Measurements from ENCODE around the gene CYLD.

CYLD gene

DNA sequence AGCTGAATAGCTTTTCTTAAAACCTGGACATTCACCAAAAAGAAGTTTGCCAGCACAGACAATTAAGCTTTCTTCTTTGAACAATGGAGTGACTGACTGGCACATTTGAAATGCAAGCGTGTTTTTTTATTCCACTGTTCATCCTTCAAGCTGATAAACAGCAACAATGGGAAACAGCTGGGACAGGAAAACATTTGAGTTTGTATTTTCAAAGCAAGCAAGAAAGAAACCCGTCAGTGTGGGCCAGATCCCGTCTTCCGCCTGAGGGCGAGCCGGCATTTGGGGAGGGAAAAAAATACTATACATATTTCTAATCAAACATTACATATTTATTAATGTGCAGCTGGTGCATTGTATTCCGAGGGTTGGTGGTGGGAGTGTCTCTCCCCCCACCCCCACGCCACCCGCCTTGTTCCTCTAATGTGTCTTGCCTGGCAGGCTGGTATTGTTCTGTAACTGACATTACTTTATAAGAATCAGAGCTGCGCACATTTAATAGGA is 94.3 kb downstream of the CYLD start:
- no peak for DNase-seq
- CTCF ChIA-PET = no interaction called here
- Mint-ChIP-seq H3K27me3 (peaks cover 24% of the 10 kb centered on the region), H3K36me3 (no peaks in the 10 kb centered on the region), H3K27ac (no peak overlapping the region), H3K9me3 (no peaks in the 10 kb centered on the region), H3K4me3 (no peak overlapping the region), H3K4me1 (peaks cover 6% of the 10 kb centered on the region)

DNA sequence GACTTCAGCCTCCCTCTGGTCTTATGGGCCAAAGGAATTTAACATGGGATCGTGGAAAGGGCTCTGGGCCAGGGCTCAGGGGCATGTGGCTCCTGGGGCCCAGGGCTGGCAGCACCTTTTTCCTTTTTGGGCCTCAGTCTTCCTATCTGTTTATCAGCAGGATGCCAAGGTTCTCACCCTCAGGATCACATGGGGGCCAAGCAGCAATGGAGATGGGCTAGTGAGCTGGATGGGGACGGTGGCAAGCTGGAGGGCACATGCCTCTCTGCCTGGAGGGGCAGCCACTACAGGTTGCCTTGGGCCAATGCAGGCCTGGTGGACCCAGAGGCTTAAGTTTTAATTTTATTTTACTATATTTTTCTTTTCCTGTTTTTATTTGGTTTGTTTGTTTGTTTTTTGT is 95.4 kb downstream of the CYLD start:
- CTCF ChIA-PET = no interaction called here
- Mint-ChIP-seq H3K4me3 (no peak overlapping the region), H3K4me1 (peaks cover 8% of the 10 kb centered on the region), H3K9me3 (no peaks in the 10 kb centered on the region), H3K36me3 (no peaks in the 10 kb centered on the region), H3K27me3 (peaks cover 33% of the 10 kb centered on the region), H3K27ac (no peak overlapping the region)
- DNase-seq = no peak

- H3K4me1 Mint-ChIP-seq = peaks cover 8% of the 10 kb centered on the region
- H3K36me3 Mint-ChIP-seq = no peaks in the 10 kb centered on the region
- H3K9me3 Mint-ChIP-seq = no peaks in the 10 kb centered on the region
- CTCF ChIA-PET = no interaction called here
- H3K27me3 Mint-ChIP-seq = peaks cover 38% of the 10 kb centered on the region
- H3K27ac Mint-ChIP-seq = no peak overlapping the region
- no peak for DNase-seq
- no peak overlapping the region for H3K4me3 Mint-ChIP-seq
These were observed 96.3 kb downstream of the CYLD start for GRCh38 chr16:50838165-50838564.

DNA sequence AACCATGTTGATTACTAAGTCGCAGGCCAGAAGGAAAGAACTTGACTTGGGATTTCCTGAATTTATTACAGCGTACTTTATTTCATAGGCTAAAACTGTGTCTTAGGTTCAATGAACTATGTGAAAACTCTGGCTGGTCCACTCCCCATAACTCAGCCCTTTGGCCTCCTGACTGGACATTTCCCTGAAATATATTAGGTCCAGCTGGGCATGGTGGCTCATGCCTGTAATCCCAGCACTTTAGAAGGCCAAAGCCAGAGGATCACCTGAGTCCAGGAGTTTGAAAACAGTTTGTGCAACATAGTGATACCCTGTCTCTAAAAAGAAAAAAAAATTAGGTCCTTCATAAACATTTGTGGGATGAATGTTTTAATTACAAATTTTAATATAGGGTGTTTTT is 97.0 kb downstream of the CYLD start:
- Mint-ChIP-seq H3K27ac (no peak overlapping the region), H3K9me3 (no peaks in the 10 kb centered on the region), H3K27me3 (peaks cover 38% of the 10 kb centered on the region), H3K4me3 (no peak overlapping the region), H3K4me1 (peaks cover 8% of the 10 kb centered on the region), H3K36me3 (no peaks in the 10 kb centered on the region)
- CTCF ChIA-PET = no interaction called here
- DNase-seq = no peak

DNA sequence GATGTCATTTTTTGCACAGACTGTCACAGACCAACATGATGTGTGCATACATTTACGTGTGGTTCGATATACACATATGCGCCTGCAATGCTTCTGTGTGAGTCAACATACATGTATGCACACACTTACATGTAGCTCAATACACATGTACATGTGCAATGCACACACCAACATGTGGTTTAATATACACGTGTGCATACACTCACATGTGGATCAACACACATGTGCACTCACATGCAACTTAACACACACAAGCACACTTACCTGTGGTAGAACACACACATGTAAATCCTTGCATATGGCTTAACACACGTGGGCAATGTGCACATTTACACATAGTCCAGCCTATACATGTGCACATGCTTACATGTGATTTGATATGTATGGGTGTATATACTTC is 97.5 kb downstream of the CYLD start:
- Mint-ChIP-seq H3K27ac (no peak overlapping the region), H3K27me3 (peaks cover 34% of the 10 kb centered on the region), H3K4me1 (peaks cover 8% of the 10 kb centered on the region), H3K9me3 (no peaks in the 10 kb centered on the region), H3K4me3 (no peak overlapping the region), H3K36me3 (no peaks in the 10 kb centered on the region)
- CTCF ChIA-PET = no interaction called here
- no peak for DNase-seq

DNA sequence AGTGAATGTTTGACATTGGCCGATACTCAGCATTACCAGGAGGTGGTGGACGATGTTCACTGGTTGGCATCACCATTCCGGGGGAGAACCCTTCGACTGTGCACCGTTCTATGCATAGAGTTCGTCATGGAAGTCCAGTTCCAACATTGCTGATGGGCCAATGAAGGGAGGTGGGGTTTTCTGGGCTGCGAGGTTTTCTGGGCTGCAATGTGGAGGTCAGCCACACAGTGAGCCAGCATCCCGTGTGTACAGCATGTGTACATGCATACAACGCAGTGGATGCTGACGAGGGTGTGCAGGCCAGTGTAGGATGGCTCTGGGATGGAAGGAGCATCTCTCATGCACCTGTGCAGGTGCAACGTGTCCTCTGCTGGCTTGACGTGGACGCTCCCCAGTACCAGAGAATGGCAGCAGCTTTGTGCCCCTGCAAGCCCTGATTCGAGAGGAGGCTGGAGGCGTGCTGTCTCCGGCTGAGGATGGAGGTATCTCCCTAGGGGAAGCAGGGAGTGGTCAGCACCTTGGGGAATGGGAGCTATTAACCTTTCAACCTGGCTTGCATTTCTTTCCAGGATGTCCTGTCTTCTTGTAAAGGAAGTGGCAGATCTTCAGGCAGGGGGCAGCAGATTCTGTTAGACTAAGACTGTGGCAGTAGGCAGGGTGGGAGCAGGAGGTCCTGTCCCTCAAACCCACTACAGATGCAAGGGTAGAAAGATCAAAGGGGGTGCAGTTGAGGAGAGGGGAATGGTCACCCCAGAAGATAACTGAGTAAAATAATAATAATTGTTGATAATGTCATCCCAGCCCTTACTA is 98.2 kb downstream of the CYLD start:
- no peak overlapping the region for H3K27ac Mint-ChIP-seq
- no peaks in the 10 kb centered on the region for H3K9me3 Mint-ChIP-seq
- no peak overlapping the region for H3K4me3 Mint-ChIP-seq
- no peak for DNase-seq
- H3K36me3 Mint-ChIP-seq = no peaks in the 10 kb centered on the region
- CTCF ChIA-PET = no interaction called here
- peaks cover 8% of the 10 kb centered on the region for H3K4me1 Mint-ChIP-seq
- H3K27me3 Mint-ChIP-seq = peaks cover 40% of the 10 kb centered on the region

DNA sequence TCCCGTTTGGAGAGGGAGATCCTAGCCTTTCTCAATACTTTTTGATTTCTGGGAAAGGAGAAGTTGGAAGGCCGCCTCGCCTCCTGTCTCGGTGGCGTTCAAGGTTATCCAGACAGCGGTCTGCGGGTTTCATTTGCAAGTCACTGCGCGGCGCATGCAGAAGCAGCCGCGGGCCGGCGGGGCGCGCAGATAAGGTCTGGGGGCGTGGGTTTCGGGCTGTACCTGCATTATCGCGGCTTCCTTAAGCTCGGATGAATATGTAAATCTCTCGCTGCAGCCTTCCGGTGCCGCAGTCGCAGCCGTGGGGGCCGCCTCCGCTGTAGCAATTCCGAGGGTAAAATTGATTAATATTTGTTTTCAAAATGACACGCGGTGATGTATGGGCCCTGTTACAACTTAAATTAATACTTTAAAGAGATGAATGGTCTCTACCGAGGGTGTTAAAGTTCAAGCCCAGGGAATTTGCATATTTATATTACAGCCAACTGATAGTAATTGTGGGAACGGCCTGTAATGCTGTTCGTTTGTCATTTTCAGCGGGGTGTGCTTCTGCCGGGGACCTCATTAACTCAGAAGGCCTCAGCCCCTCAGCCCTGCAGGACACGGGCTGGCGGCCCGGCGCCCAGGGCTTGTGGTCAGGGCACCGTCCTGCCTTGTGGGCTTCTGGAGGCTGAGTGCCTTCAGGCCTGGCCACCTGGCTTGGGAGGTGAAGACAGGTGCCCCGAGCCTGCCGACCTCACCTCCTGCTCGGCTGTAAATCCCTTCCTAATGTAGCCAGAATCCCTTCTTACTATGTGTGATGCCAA is 99.4 kb downstream of the CYLD start:
- CTCF ChIA-PET = no interaction called here
- Mint-ChIP-seq H3K9me3 (no peaks in the 10 kb centered on the region), H3K4me3 (peak overlapping the region; percentile 49), H3K27me3 (peaks cover 44% of the 10 kb centered on the region), H3K36me3 (no peaks in the 10 kb centered on the region), H3K27ac (no peak overlapping the region), H3K4me1 (peaks cover 8% of the 10 kb centered on the region)
- peak; percentile 48 for DNase-seq

DNA sequence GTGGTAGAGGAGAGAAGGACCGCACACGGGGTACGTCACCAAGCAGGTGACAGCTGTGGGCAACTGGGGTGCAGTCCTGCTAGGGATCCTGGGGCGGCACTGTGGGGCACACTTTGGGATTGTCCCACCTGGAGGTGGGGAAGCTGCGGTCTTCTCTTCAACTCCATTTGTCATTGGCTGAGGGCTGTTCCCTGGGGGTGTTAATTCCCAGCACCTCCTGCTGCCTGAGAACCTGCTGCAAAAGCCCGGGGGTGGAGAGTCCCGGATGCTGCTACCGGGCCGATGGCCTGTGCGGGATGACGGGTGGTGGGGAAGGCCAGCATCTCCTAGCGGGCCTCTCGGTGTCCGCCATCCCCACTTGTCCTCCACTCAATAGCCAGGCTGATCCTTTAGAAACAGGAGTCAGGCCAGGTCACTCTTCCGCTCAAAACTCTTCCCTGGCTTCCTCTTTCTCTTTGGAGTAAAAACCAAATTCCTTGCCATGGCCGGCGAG is 100.2 kb downstream of the CYLD start:
- no peaks in the 10 kb centered on the region for H3K9me3 Mint-ChIP-seq
- peaks cover 8% of the 10 kb centered on the region for H3K4me1 Mint-ChIP-seq
- peaks cover 48% of the 10 kb centered on the region for H3K27me3 Mint-ChIP-seq
- DNase-seq = no peak
- CTCF ChIA-PET = no interaction called here
- H3K27ac Mint-ChIP-seq = no peak overlapping the region
- H3K4me3 Mint-ChIP-seq = no peak overlapping the region
- H3K36me3 Mint-ChIP-seq = no peaks in the 10 kb centered on the region

DNA sequence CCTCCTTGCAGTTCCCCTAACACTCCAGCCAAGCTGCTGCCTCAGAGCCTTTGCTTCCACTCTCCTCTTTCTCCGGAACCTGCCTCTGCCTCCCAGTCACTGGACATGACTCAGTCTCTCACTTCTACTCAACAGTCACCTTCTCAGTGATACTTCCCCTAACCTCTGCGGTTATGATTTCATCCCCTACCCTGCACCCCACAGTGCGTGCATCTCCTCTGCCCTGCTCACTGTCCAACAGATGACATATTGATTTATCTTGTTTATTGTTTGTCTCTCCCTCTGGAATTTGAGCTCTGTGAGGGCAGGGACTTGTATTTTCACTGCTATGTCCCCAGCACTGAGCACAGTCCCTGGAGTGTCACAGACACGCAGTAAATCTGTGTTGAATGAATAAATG is 100.7 kb downstream of the CYLD start:
- Mint-ChIP-seq H3K27ac (no peak overlapping the region), H3K9me3 (no peaks in the 10 kb centered on the region), H3K4me3 (no peak overlapping the region), H3K36me3 (no peaks in the 10 kb centered on the region), H3K4me1 (peaks cover 8% of the 10 kb centered on the region), H3K27me3 (peaks cover 50% of the 10 kb centered on the region)
- no peak for DNase-seq
- CTCF ChIA-PET = no interaction called here

DNA sequence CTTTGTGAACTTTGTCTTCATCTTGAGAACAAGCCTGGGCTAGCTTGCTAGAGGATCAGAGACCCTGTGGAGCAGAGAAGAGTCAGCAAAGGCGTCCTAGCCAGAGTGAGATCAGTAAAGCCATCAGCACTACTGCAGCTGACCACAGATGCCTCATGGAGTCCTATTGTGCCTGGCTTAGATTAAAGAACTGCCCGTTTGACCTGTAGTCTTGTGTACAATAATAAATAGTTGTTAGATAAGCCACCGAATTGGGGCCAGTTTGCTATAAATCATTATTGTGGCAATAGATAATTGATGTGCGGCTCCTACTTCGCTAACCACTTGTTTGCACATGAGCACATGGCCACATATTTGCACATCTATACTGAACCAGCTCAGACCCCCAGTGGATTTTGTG is 103.0 kb downstream of the CYLD start:
- H3K27ac Mint-ChIP-seq = no peak overlapping the region
- H3K4me3 Mint-ChIP-seq = no peak overlapping the region
- CTCF ChIA-PET = no interaction called here
- H3K4me1 Mint-ChIP-seq = peaks cover 8% of the 10 kb centered on the region
- H3K36me3 Mint-ChIP-seq = no peaks in the 10 kb centered on the region
- H3K27me3 Mint-ChIP-seq = peaks cover 52% of the 10 kb centered on the region
- no peaks in the 10 kb centered on the region for H3K9me3 Mint-ChIP-seq
- DNase-seq = no peak

DNA sequence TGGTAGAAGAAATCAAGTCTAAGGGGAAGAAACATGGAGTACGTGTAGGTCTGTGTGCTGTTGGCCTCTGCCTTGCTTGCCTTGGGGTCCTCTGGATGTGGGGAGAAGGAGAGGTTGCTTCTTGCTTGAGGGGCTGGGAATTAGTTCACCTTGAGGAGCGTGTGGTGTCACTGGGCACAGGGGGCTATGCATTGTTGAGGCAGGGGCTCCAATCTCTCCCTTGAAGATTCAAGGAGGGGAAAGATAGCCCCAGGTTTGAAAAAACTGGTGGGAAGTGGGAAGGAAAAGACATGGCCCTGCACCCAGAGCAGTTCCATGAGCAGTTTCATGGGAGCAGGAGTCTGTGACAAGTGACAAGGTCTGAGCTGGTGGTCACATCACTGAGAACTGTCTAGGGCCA is 103.4 kb downstream of the CYLD start:
- DNase-seq = no peak
- Mint-ChIP-seq H3K4me3 (no peak overlapping the region), H3K4me1 (peaks cover 8% of the 10 kb centered on the region), H3K36me3 (no peaks in the 10 kb centered on the region), H3K27me3 (peaks cover 48% of the 10 kb centered on the region), H3K27ac (no peak overlapping the region), H3K9me3 (no peaks in the 10 kb centered on the region)
- CTCF ChIA-PET = no interaction called here

- no peak for DNase-seq
- Mint-ChIP-seq H3K27ac (no peak overlapping the region), H3K9me3 (no peaks in the 10 kb centered on the region), H3K4me3 (no peak overlapping the region), H3K27me3 (peaks cover 38% of the 10 kb centered on the region), H3K36me3 (no peaks in the 10 kb centered on the region), H3K4me1 (no peaks in the 10 kb centered on the region)
- CTCF ChIA-PET = no interaction called here
These were observed 104.6 kb downstream of the CYLD start for GRCh38 chr16:50846511-50846910.

DNA sequence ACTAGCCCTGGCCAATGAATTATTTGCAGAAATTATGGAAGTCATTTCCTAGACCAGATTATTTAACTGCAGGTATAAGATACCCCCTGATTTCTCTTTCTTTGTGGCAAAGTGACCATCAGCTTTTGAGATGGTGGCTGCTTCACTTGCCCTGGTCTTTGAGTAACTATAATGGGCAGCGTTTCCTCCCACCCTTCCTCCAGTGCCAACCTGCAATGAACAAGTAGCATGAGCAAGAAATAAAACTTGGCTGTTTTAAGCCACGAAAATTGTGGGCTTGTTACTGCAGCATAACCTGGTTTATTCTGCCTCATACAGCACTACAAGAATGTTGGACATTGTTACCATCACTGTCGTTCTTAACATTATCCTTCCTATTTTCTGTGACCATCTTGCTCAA is 105.3 kb downstream of the CYLD start:
- Mint-ChIP-seq H3K27ac (no peak overlapping the region), H3K27me3 (peaks cover 33% of the 10 kb centered on the region), H3K36me3 (no peaks in the 10 kb centered on the region), H3K4me3 (no peak overlapping the region), H3K4me1 (no peaks in the 10 kb centered on the region), H3K9me3 (no peaks in the 10 kb centered on the region)
- CTCF ChIA-PET = no interaction called here
- no peak for DNase-seq

DNA sequence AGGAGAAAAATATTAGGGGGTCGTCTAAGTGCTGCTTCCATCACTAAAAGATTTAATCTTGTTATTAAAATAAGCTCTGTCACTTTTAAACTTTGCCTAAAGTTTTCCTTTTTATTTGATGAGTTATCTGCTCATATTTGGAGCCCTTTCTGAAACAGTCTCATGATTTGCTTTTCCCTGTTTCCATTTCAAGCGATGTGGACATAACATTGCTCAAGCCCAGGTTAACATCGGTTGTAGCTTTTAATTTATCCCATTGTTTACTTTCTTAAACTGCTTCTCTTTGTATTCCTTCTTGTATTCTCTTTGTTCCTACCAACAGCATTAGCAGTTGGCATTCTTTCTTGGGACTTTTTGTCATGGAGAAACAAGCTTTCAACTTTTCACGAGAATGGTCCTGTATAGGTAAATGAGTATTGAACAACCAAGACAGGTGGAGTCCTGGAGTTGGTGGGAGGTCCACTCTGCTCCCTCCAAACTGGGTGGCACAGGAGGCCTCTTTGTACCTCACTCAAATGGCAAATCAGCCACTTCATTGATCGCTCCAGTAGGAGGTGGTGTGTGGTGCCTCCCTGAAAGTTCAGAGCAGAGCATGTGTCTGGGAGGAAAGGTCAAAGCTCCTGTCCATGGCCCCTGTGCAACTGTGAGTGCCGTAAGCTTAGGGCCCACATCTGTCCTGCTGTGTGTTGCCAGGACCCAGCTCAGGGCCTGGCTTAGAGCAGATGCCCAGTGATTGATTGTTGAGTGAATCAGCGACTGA is 107.0 kb downstream of the CYLD start:
- CTCF ChIA-PET = no interaction called here
- H3K27ac Mint-ChIP-seq = no peak overlapping the region
- H3K4me3 Mint-ChIP-seq = no peak overlapping the region
- DNase-seq = no peak
- no peaks in the 10 kb centered on the region for H3K36me3 Mint-ChIP-seq
- no peaks in the 10 kb centered on the region for H3K9me3 Mint-ChIP-seq
- peaks cover 33% of the 10 kb centered on the region for H3K27me3 Mint-ChIP-seq
- no peaks in the 10 kb centered on the region for H3K4me1 Mint-ChIP-seq
